ENCODE results near the gene NSUN6. TPM values are rescaled to one million over a fixed set of nuclear protein-coding genes. Genes with fewer than 3 reads are reported as not detected.
"Not testable (repeated sequence)": the region's sequence is repeated elsewhere in the genome, so short reads cannot be mapped to it uniquely, and the experiment has no call there.

NSUN6 gene
- total RNA-seq, 4 donors from 2014 or later: 8.0 to 27.8 (median 11.4) TPM

GRCh38 chr10:18650404-18650997 is 886 bp downstream of the NSUN6 start:
- TF ChIP-seq EP300 (IDR thresholded peaks at IDR 0.05) (no peak), CTCF (IDR thresholded peaks at IDR 0.05) (no peak), POLR2A (IDR thresholded peaks at IDR 0.05) (no peak), POLR2AphosphoS5 (IDR thresholded peaks at IDR 0.05) (no peak)
- Histone ChIP-seq H3K9me3 (no peaks in the 10 kb centered on the region), H3K27ac (no peak overlapping the region), H3K4me3 (peak overlapping the region; percentile 68), H3K36me3 (peaks cover 12% of the 10 kb centered on the region), H3K4me1 (peaks cover 26% of the 10 kb centered on the region), H3K27me3 (no peaks in the 10 kb centered on the region)
- no peak for DNase-seq (ENCODE audit: low spot score in 2 of 2)
- WGBS: 8% methylated on average over 6 of the region's 6 CpGs

- WGBS: 76% methylated on average over 7 of the region's 7 CpGs
Observed at GRCh38 chr10:18649364-18649959, 1.9 kb downstream of the NSUN6 start.

GRCh38 chr10:18647945-18648344 is 3.4 kb downstream of the NSUN6 start:
- no peaks in the 10 kb centered on the region for H3K27me3 ChIP-seq
- H3K36me3 ChIP-seq: peaks cover 13% of the 10 kb centered on the region
- WGBS: 97% methylated on average over 3 of the region's 3 CpGs
- no peak for TF ChIP-seq POLR2A (IDR thresholded peaks at IDR 0.05)
- TF ChIP-seq CTCF (IDR thresholded peaks at IDR 0.05): no peak
- no peak for TF ChIP-seq POLR2AphosphoS5 (IDR thresholded peaks at IDR 0.05)
- no peak for TF ChIP-seq EP300 (IDR thresholded peaks at IDR 0.05)
- H3K4me3 ChIP-seq: no peak overlapping the region
- no peaks in the 10 kb centered on the region for H3K9me3 ChIP-seq
- H3K27ac ChIP-seq: no peak overlapping the region
- DNase-seq (ENCODE audit: low spot score in 2 of 2): no peak
- peaks cover 26% of the 10 kb centered on the region for H3K4me1 ChIP-seq

More at GRCh38 chr10:18649364-18649959, 1.9 kb downstream of the NSUN6 start:
- no peaks in the 10 kb centered on the region for H3K27me3 ChIP-seq
- no peaks in the 10 kb centered on the region for H3K9me3 ChIP-seq
- no peak overlapping the region for H3K4me3 ChIP-seq
- no peak for TF ChIP-seq POLR2A (IDR thresholded peaks at IDR 0.05)
- no peak for TF ChIP-seq CTCF (IDR thresholded peaks at IDR 0.05)
- no peak for TF ChIP-seq POLR2AphosphoS5 (IDR thresholded peaks at IDR 0.05)
- TF ChIP-seq EP300 (IDR thresholded peaks at IDR 0.05): no peak
- no peak for DNase-seq (ENCODE audit: low spot score in 2 of 2)
- peaks cover 26% of the 10 kb centered on the region for H3K4me1 ChIP-seq
- no peak overlapping the region for H3K27ac ChIP-seq
- peaks cover 13% of the 10 kb centered on the region for H3K36me3 ChIP-seq

GRCh38 chr10:18647151-18647550 is 4.2 kb downstream of the NSUN6 start:
- Histone ChIP-seq H3K36me3 (peaks cover 13% of the 10 kb centered on the region), H3K4me3 (no peak overlapping the region), H3K27me3 (no peaks in the 10 kb centered on the region), H3K4me1 (peaks cover 26% of the 10 kb centered on the region), H3K9me3 (no peaks in the 10 kb centered on the region), H3K27ac (no peak overlapping the region)
- 89% methylated on average over 2 of the region's 2 CpGs for WGBS
- DNase-seq (ENCODE audit: low spot score in 2 of 2): no peak
- TF ChIP-seq CTCF (IDR thresholded peaks at IDR 0.05): no peak
- no peak for TF ChIP-seq POLR2AphosphoS5 (IDR thresholded peaks at IDR 0.05)
- TF ChIP-seq EP300 (IDR thresholded peaks at IDR 0.05): no peak
- TF ChIP-seq POLR2A (IDR thresholded peaks at IDR 0.05): no peak

GRCh38 chr10:18639719-18640118 is 11.7 kb downstream of the NSUN6 start:
- not testable (repeated sequence) for H3K9me3 ChIP-seq; DNase-seq (ENCODE audit: low spot score in 2 of 2); H3K36me3 ChIP-seq; H3K27ac ChIP-seq; H3K4me3 ChIP-seq; H3K4me1 ChIP-seq; H3K27me3 ChIP-seq
- 93% methylated on average over 2 of the region's 2 CpGs for WGBS

- not testable (repeated sequence) for H3K36me3 ChIP-seq; H3K9me3 ChIP-seq; H3K4me1 ChIP-seq; H3K27me3 ChIP-seq; H3K4me3 ChIP-seq; DNase-seq (ENCODE audit: low spot score in 2 of 2); H3K27ac ChIP-seq
- 85% methylated on average over 1 of the region's 1 CpG for WGBS
Observed at GRCh38 chr10:18637400-18637799, 14.0 kb downstream of the NSUN6 start.
